Keratinocyte (primary cell): Measurements from ENCODE around the gene FAU. TPM values are rescaled to one million over a fixed set of nuclear protein-coding genes. Genes with fewer than 3 reads are reported as not detected.

Experiments used
- DNase-seq: peaks from one replicate; pipeline ENCODE4 v3.0.0-alpha.2; 2011; ENCODE audit warnings: low read depth, missing footprints, low spot score
- FAIRE-seq: peaks from 2 replicates; lab custom pipeline; 2011; peaks lifted over from hg19 to GRCh38; lab: Jason Lieb, UNC
- H2AFZ ChIP-seq: 2 replicates; pipeline ENCODE4 v1.6.0; 2012; ENCODE audit warnings: low read length, control low read depth, inconsistent platforms; ENCODE audit not compliant: control insufficient read depth
- H3K27ac ChIP-seq: 2 replicates; pipeline ENCODE4 v1.5.1; 2011; ENCODE audit warnings: low read length; ENCODE audit not compliant: control insufficient read depth, insufficient read depth
- H3K27me3 ChIP-seq: 3 replicates; pipeline ENCODE4 v1.6.0; 2011; ENCODE audit warnings: low read length; ENCODE audit not compliant: control insufficient read depth, insufficient read depth; ENCODE audit errors: extremely low read depth
- H3K36me3 ChIP-seq, 2 experiments: 2 replicates in 1 of 2; 3 replicates in 1 of 2; pipeline ENCODE4 v1.5.1; 2011; ENCODE audit warnings: low read length in 2 of 2, mild to moderate bottlenecking in 1 of 2; ENCODE audit not compliant: control insufficient read depth in 2 of 2, insufficient read depth in 2 of 2; ENCODE audit errors: extremely low read depth in 1 of 2
- H3K4me1 ChIP-seq: 3 replicates; pipeline ENCODE4 v1.5.1; 2011; ENCODE audit warnings: low read length; ENCODE audit not compliant: control insufficient read depth, insufficient read depth; ENCODE audit errors: extremely low read depth
- H3K4me2 ChIP-seq: 3 replicates; pipeline ENCODE4 v1.6.0; 2011; ENCODE audit warnings: low read depth, low read length; ENCODE audit not compliant: control insufficient read depth, insufficient read depth; ENCODE audit errors: extremely low read depth
- H3K4me3 ChIP-seq, 3 experiments: fragments of 200-600 bp in 1 of 3; sonication (generic) in 1 of 3; 2 replicates in 2 of 3; 3 replicates in 1 of 3; pipeline ENCODE4 v1.5.1; 2011 to 2016; ENCODE audit warnings: low read length in 3 of 3, mild to moderate bottlenecking in 3 of 3, control low read depth in 2 of 3, inconsistent platforms in 1 of 3, low read depth in 1 of 3, mixed read lengths in 1 of 3, mixed run types in 1 of 3, moderate library complexity in 1 of 3; ENCODE audit not compliant: control insufficient read depth in 2 of 3, insufficient read depth in 2 of 3; ENCODE audit errors: extremely low read depth in 1 of 3
- H3K79me2 ChIP-seq: 2 replicates; pipeline ENCODE4 v1.6.0; 2012; ENCODE audit warnings: low read length; ENCODE audit not compliant: control insufficient read depth, insufficient read depth
- H3K9ac ChIP-seq: 3 replicates; pipeline ENCODE4 v1.6.0; 2011; ENCODE audit warnings: low read length; ENCODE audit not compliant: control insufficient read depth, insufficient read depth; ENCODE audit errors: extremely low read depth
- H3K9me1 ChIP-seq: 3 replicates; pipeline ENCODE4 v1.6.0; 2011; ENCODE audit warnings: low read length; ENCODE audit not compliant: control insufficient read depth, insufficient read depth; ENCODE audit errors: extremely low read depth
- H3K9me3 ChIP-seq: 2 replicates; pipeline ENCODE4 v1.5.1; 2012; ENCODE audit warnings: low read depth, low read length; ENCODE audit not compliant: control insufficient read depth
- H4K20me1 ChIP-seq: 3 replicates; pipeline ENCODE4 v1.6.0; 2011; ENCODE audit warnings: low read length; ENCODE audit not compliant: control insufficient read depth, insufficient read depth; ENCODE audit errors: extremely low read depth
- CTCF ChIP-seq, 3 experiments: IDR thresholded peaks in 1 of 3; conservative IDR thresholded peaks in 1 of 3; optimal IDR thresholded peaks in 1 of 3; 2 replicates in 2 of 3; 3 replicates in 1 of 3; pipeline versions ENCODE3 to v1.5.1; 2011; ENCODE audit warnings: low read length in 3 of 3, mild to moderate bottlenecking in 3 of 3, moderate library complexity in 2 of 3, control low read depth in 1 of 3, inconsistent platforms in 1 of 3; ENCODE audit not compliant: insufficient read depth in 2 of 3; ENCODE audit errors: extremely low read depth in 1 of 3
- EZH2 ChIP-seq: IDR thresholded peaks from one replicate; pipeline ENCODE4 v1.6.1; 2012; ENCODE audit warnings: inconsistent platforms, mild to moderate bottlenecking, low read length, moderate library complexity
- dilution Hi-C: fragments of 300-500 bp; cut with MboI; formaldehyde crosslinking; loops from one replicate; pipeline ENCODE4 v1.7.0; 2020; ENCODE audit warnings: low sequenced_read_pairs; ENCODE audit not compliant: extremely low pct_ligation_motif_present
- polyA plus RNA-seq, 5 experiments: library from polyadenylated mRNA; depleted of rRNA in 3 of 5; stranded (reverse) in 3 of 5; stranded (forward) in 1 of 5; unstranded in 1 of 5; fragments of >200 nt; gene quantifications; 1 replicate in 1 of 5; 2 replicates in 3 of 5; 3 replicates in 1 of 5; pipeline versions ENCODE4 v1.2.1 to v1.2.3, GENCODE V29; 2011 to 2012; ENCODE audit warnings: missing spikeins in 2 of 5, low read depth in 1 of 5, low replicate concordance in 1 of 5

The FAU gene
- polyA plus RNA-seq, 1 donor (not counting 4 experiments of a cell fraction or from before 2014, with no cell fraction given) = 452 TPM

- H3K4me3 ChIP-seq = no peak overlapping the region
- H3K27ac ChIP-seq = no peak overlapping the region
- H2AFZ ChIP-seq = no peak overlapping the region
- H4K20me1 ChIP-seq = no peaks in the 10 kb centered on the region
- no peak overlapping the region for H3K4me2 ChIP-seq
- DNase-seq (no peak), FAIRE-seq (no peak)
- no peaks in the 10 kb centered on the region for H3K27me3 ChIP-seq
- no peak overlapping the region for H3K9ac ChIP-seq
- dilution Hi-C loops = no loop called here
- no peaks in the 10 kb centered on the region for H3K79me2 ChIP-seq
- H3K9me1 ChIP-seq = no peaks in the 10 kb centered on the region
- no peak for TF ChIP-seq CTCF (optimal IDR thresholded peaks at IDR 0.05 in 1 of 3, IDR thresholded peaks at IDR 0.05 in 1 of 3, conservative IDR thresholded peaks at IDR 0.05 in 1 of 3; ENCODE audit: extremely low read depth in 1 of 3, insufficient read depth in 2 of 3, low read length in 3 of 3)
- no peak for TF ChIP-seq EZH2
- H3K9me3 ChIP-seq = no peaks in the 10 kb centered on the region
- H3K4me1 ChIP-seq = peaks cover 15% of the 10 kb centered on the region
- no peaks in the 10 kb centered on the region for H3K36me3 ChIP-seq
Measured at GRCh38 chr11:65148657-65149056, 26.7 kb upstream of the FAU start.

GRCh38 chr11:65147352-65148075 is 25.6 kb upstream of the FAU start:
- no peak for TF ChIP-seq EZH2
- TF ChIP-seq CTCF (optimal IDR thresholded peaks at IDR 0.05 in 1 of 3, IDR thresholded peaks at IDR 0.05 in 1 of 3, conservative IDR thresholded peaks at IDR 0.05 in 1 of 3; ENCODE audit: extremely low read depth in 1 of 3, insufficient read depth in 2 of 3, low read length in 3 of 3) = no peak
- no peaks in the 10 kb centered on the region for H3K9me1 ChIP-seq
- no peaks in the 10 kb centered on the region for H3K9me3 ChIP-seq
- H3K27ac ChIP-seq = no peak overlapping the region
- no peak for FAIRE-seq
- H4K20me1 ChIP-seq = no peaks in the 10 kb centered on the region
- no peak overlapping the region for H2AFZ ChIP-seq
- no peaks in the 10 kb centered on the region for H3K36me3 ChIP-seq
- H3K79me2 ChIP-seq = no peaks in the 10 kb centered on the region
- no peak overlapping the region for H3K4me3 ChIP-seq
- DNase-seq = no peak
- no peak overlapping the region for H3K4me2 ChIP-seq
- peaks cover 15% of the 10 kb centered on the region for H3K4me1 ChIP-seq
- dilution Hi-C loops = no loop called here
- no peak overlapping the region for H3K9ac ChIP-seq
- H3K27me3 ChIP-seq = no peaks in the 10 kb centered on the region
